ENCODE results near the gene RAI1.

GRCh38 chr17:17818088-17818526 lies 136.8 kb downstream of the RAI1 start:
- no peak for TF ChIP-seq POLR2A (IDR thresholded peaks at IDR 0.05; ENCODE audit: low read depth, low read length)
- no peak for TF ChIP-seq TAF1 (IDR thresholded peaks at IDR 0.05; ENCODE audit: borderline replicate concordance, low read depth, low read length)
- no peak for TF ChIP-seq POLR2AphosphoS5 (IDR thresholded peaks at IDR 0.05; ENCODE audit: low read depth, low read length)
